ENCODE measurements around the gene RCOR2.

DNA sequence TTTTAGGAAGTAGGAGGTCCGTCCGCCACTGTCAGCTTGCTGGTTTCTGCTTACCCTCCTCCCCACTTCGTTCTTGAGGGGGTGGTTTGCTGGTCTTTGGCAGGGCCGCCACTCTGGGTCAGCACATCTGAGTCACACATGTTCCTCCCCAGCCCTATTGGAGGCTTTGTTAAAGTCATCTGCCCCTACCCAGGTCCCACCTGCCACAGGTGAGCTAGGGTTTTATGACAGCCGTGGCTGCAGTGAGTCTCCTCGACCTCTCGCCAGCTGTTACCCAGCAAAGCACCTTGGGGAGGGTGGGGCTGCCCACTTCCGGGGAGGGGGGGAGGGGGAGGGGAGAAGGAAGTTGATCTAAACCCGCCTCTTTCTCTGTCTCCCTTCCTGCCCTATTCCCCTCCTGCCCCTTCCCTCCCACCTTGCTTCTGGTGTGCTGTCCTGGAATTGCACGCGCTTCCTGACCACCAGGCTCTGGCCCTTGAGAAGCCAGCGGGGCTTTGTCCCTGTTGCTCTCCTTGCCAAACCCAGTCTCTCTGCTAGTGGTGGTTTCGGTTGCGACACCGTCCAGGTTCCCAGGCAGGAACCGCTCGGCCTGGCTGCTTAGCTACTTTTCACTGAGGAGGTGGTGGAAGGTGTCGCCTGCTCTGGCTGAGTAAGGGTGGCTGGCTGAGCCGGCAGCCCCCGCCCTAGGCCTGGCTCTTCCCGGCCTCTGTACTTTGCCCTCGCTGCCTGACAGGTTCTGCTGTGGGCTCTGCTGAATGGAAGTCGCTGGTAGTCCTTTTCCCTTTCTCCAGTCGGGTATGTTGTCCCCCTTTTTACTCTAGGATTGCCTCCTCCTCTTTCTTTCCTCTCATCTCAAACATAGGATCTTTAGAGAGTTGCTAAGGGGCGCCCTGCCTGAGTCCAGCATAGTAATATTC lies 28.5 kb downstream of the RCOR2 start:
- TF ChIP-seq, protein P1, sequence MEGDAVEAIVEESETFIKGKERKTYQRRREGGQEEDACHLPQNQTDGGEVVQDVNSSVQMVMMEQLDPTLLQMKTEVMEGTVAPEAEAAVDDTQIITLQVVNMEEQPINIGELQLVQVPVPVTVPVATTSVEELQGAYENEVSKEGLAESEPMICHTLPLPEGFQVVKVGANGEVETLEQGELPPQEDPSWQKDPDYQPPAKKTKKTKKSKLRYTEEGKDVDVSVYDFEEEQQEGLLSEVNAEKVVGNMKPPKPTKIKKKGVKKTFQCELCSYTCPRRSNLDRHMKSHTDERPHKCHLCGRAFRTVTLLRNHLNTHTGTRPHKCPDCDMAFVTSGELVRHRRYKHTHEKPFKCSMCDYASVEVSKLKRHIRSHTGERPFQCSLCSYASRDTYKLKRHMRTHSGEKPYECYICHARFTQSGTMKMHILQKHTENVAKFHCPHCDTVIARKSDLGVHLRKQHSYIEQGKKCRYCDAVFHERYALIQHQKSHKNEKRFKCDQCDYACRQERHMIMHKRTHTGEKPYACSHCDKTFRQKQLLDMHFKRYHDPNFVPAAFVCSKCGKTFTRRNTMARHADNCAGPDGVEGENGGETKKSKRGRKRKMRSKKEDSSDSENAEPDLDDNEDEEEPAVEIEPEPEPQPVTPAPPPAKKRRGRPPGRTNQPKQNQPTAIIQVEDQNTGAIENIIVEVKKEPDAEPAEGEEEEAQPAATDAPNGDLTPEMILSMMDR (IDR thresholded peaks at IDR 0.05), result no peak
- TF ChIP-seq POLR2A (IDR thresholded peaks at IDR 0.05), result no peak
- TF ChIP-seq POLR2AphosphoS5 (IDR thresholded peaks at IDR 0.05), result peak in 2 of 3 donors; percentile 2 to 45
- no peak for TF ChIP-seq EP300 (IDR thresholded peaks at IDR 0.05)
